Measurements from ENCODE around the gene STEAP3.

DNA sequence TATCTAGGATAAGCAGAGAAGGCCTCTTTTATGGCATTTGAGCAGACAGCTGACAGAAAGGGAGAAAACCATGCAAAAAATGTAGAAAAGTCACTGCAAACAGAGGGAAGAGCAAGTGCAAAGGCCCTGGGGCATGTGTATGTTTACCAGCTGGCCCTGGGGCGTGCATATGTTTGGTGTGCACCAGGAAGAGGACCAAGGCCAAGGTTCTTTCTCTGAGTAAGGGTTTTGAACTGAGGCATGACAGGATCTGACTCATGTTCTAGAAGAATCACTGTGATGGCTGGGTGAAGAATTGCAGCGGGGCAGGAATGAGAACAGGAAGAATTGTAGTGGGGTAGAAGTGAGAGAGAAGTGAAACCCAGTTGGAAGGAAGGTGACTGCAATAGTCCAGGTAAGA, 69.6 kb downstream of the STEAP3 start:
- no peak for TF ChIP-seq POLR2AphosphoS5 (IDR thresholded peaks at IDR 0.05; ENCODE audit: low read depth, low read length)
- TF ChIP-seq, protein P1, sequence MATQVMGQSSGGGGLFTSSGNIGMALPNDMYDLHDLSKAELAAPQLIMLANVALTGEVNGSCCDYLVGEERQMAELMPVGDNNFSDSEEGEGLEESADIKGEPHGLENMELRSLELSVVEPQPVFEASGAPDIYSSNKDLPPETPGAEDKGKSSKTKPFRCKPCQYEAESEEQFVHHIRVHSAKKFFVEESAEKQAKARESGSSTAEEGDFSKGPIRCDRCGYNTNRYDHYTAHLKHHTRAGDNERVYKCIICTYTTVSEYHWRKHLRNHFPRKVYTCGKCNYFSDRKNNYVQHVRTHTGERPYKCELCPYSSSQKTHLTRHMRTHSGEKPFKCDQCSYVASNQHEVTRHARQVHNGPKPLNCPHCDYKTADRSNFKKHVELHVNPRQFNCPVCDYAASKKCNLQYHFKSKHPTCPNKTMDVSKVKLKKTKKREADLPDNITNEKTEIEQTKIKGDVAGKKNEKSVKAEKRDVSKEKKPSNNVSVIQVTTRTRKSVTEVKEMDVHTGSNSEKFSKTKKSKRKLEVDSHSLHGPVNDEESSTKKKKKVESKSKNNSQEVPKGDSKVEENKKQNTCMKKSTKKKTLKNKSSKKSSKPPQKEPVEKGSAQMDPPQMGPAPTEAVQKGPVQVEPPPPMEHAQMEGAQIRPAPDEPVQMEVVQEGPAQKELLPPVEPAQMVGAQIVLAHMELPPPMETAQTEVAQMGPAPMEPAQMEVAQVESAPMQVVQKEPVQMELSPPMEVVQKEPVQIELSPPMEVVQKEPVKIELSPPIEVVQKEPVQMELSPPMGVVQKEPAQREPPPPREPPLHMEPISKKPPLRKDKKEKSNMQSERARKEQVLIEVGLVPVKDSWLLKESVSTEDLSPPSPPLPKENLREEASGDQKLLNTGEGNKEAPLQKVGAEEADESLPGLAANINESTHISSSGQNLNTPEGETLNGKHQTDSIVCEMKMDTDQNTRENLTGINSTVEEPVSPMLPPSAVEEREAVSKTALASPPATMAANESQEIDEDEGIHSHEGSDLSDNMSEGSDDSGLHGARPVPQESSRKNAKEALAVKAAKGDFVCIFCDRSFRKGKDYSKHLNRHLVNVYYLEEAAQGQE (IDR thresholded peaks at IDR 0.05; ENCODE audit: insufficient read depth in 1 of 2, low read depth in 2 of 2, low read length in 2 of 2): no peak

Measured in PFSK-1 (cell line).